Measurements from ENCODE around the gene ACTRT2. TPM values are rescaled to one million over a fixed set of nuclear protein-coding genes. Genes with fewer than 3 reads are reported as not detected.

The ACTRT2 gene
- total and polyA plus RNA-seq, 12 donors, result not detected

GRCh38 chr1:2980073-2980791 is 41.0 kb upstream of the ACTRT2 start:
- Histone ChIP-seq H3K36me3 (replicated peaks in 1 of 2) (no peaks in the 10 kb centered on the region), H3K4me1 (replicated peaks in 1 of 2) (no peaks in the 10 kb centered on the region), H3K9me3 (replicated peaks in 1 of 3) (no peaks in the 10 kb centered on the region), H3K27ac (no peak overlapping the region), H3K27me3 (peaks cover 9% of the 10 kb centered on the region), H3K4me3 (no peak overlapping the region)
- DNase-seq, result peak in 2 of 7 donors; percentile 5
- intact Hi-C loops (cut with DNase I), result no loop called here
- 52 to 71% (median 69%) methylated on average over 4 to 25 of the region's 25 CpGs for WGBS, 4 donors
- TF ChIP-seq POLR2A (IDR thresholded peaks at IDR 0.05) (no peak), CTCF (IDR thresholded peaks at IDR 0.05) (no peak)

- peak in 1 of 7 donors; percentile 0 for DNase-seq
- intact Hi-C loops (cut with DNase I), result no loop called here
- no peaks in the 10 kb centered on the region for H3K9me3 ChIP-seq (replicated peaks in 1 of 3)
- H3K4me1 ChIP-seq (replicated peaks in 1 of 2), result no peaks in the 10 kb centered on the region
- H3K27me3 ChIP-seq, result peaks cover 9% of the 10 kb centered on the region
- TF ChIP-seq CTCF (IDR thresholded peaks at IDR 0.05), result no peak
- TF ChIP-seq POLR2A (IDR thresholded peaks at IDR 0.05), result no peak
- H3K36me3 ChIP-seq (replicated peaks in 1 of 2), result no peaks in the 10 kb centered on the region
- no peak overlapping the region for H3K4me3 ChIP-seq
- H3K27ac ChIP-seq, result no peak overlapping the region
- 68 to 74% (median 71%) methylated on average over 7 to 12 of the region's 12 CpGs for WGBS, 4 donors
These were observed 40.4 kb upstream of the ACTRT2 start for GRCh38 chr1:2980849-2981248.

GRCh38 chr1:2981388-2981787 is 39.9 kb upstream of the ACTRT2 start:
- no peak overlapping the region for H3K4me3 ChIP-seq
- H3K4me1 ChIP-seq (replicated peaks in 1 of 2), result no peaks in the 10 kb centered on the region
- H3K27ac ChIP-seq, result no peak overlapping the region
- TF ChIP-seq CTCF (IDR thresholded peaks at IDR 0.05) (no peak), POLR2A (IDR thresholded peaks at IDR 0.05) (no peak)
- H3K36me3 ChIP-seq (replicated peaks in 1 of 2), result no peaks in the 10 kb centered on the region
- intact Hi-C loops (cut with DNase I), result no loop called here
- no peaks in the 10 kb centered on the region for H3K9me3 ChIP-seq (replicated peaks in 1 of 3)
- 46 to 60% (median 52%) methylated on average over 7 of the region's 7 CpGs for WGBS, 4 donors
- peaks cover 9% of the 10 kb centered on the region for H3K27me3 ChIP-seq
- no peak for DNase-seq

GRCh38 chr1:2981981-2982614 is 39.2 kb upstream of the ACTRT2 start:
- WGBS, 4 donors, result 70 to 81% (median 77%) methylated on average over 8 to 19 of the region's 19 CpGs
- no peak for TF ChIP-seq CTCF (IDR thresholded peaks at IDR 0.05)
- TF ChIP-seq POLR2A (IDR thresholded peaks at IDR 0.05), result no peak
- Histone ChIP-seq H3K27ac (no peak overlapping the region), H3K4me1 (replicated peaks in 1 of 2) (no peaks in the 10 kb centered on the region), H3K9me3 (replicated peaks in 1 of 3) (no peaks in the 10 kb centered on the region), H3K4me3 (no peak overlapping the region), H3K36me3 (replicated peaks in 1 of 2) (no peaks in the 10 kb centered on the region), H3K27me3 (peaks cover 9% of the 10 kb centered on the region)
- intact Hi-C loops (cut with DNase I), result no loop called here
- DNase-seq, result peak in 2 of 7 donors; percentile 7 to 12

All from adrenal gland (tissue), 12 donors.